Measurements from ENCODE around the gene IRGQ.

The IRGQ gene

GRCh38 chr19:43574424-43575155 is 21.3 kb downstream of the IRGQ start:
- TF ChIP-seq YY1 (IDR thresholded peaks at IDR 0.05; ENCODE audit: low read depth): 0 out of 2 replicates have a peak, but pooled peaks have one; percentile 24
- no peak for TF ChIP-seq CEBPB (IDR thresholded peaks at IDR 0.05)
- no peak for TF ChIP-seq CREB1 (IDR thresholded peaks at IDR 0.05; ENCODE audit: low read depth)

GRCh38 chr19:43572171-43572588 is 23.8 kb downstream of the IRGQ start:
- TF ChIP-seq USF1 (IDR thresholded peaks at IDR 0.05) (no peak), TEAD4 (IDR thresholded peaks at IDR 0.05) (no peak), YY1 (IDR thresholded peaks at IDR 0.05; ENCODE audit: low read depth) (no peak), ZBTB7A (IDR thresholded peaks at IDR 0.05; ENCODE audit: low read depth) (no peak), CEBPB (IDR thresholded peaks at IDR 0.05) (no peak), REST (IDR thresholded peaks at IDR 0.05; ENCODE audit: low read depth) (no peak)

GRCh38 chr19:43570174-43570791 is 25.7 kb downstream of the IRGQ start:
- TF ChIP-seq ZBTB7A (IDR thresholded peaks at IDR 0.05; ENCODE audit: low read depth) (no peak), CREB1 (IDR thresholded peaks at IDR 0.05; ENCODE audit: low read depth) (no peak), MAX (IDR thresholded peaks at IDR 0.05) (no peak), EGR1 (IDR thresholded peaks at IDR 0.05) (no peak), FOXM1 (IDR thresholded peaks at IDR 0.05; ENCODE audit: borderline replicate concordance, low read depth) (no peak), YY1 (IDR thresholded peaks at IDR 0.05; ENCODE audit: low read depth) (no peak), TEAD4 (IDR thresholded peaks at IDR 0.05) (no peak), NFIC (IDR thresholded peaks at IDR 0.05) (no peak), EP300 (IDR thresholded peaks at IDR 0.05; ENCODE audit: borderline replicate concordance) (no peak), TCF12 (IDR thresholded peaks at IDR 0.05; ENCODE audit: low read depth) (no peak), USF1 (IDR thresholded peaks at IDR 0.05) (no peak), TAF1 (IDR thresholded peaks at IDR 0.05; ENCODE audit: low read depth) (no peak), RAD21 (IDR thresholded peaks at IDR 0.05; ENCODE audit: low read depth) (no peak), REST (IDR thresholded peaks at IDR 0.05; ENCODE audit: low read depth) (no peak), CEBPB (IDR thresholded peaks at IDR 0.05) (no peak)

GRCh38 chr19:43569657-43570056 is 26.3 kb downstream of the IRGQ start:
- no peak for TF ChIP-seq CEBPB (IDR thresholded peaks at IDR 0.05)
- TF ChIP-seq REST (IDR thresholded peaks at IDR 0.05; ENCODE audit: low read depth): no peak
- TF ChIP-seq EGR1 (IDR thresholded peaks at IDR 0.05): no peak
- no peak for TF ChIP-seq TCF12 (IDR thresholded peaks at IDR 0.05; ENCODE audit: low read depth)
- TF ChIP-seq MAX (IDR thresholded peaks at IDR 0.05): no peak
- no peak for TF ChIP-seq CREB1 (IDR thresholded peaks at IDR 0.05; ENCODE audit: low read depth)

- no peak for TF ChIP-seq TAF1 (IDR thresholded peaks at IDR 0.05; ENCODE audit: low read depth)
- TF ChIP-seq CREB1 (IDR thresholded peaks at IDR 0.05; ENCODE audit: low read depth): no peak
- TF ChIP-seq TEAD4 (IDR thresholded peaks at IDR 0.05): no peak
- no peak for TF ChIP-seq EP300 (IDR thresholded peaks at IDR 0.05; ENCODE audit: borderline replicate concordance)
- TF ChIP-seq ZBTB7A (IDR thresholded peaks at IDR 0.05; ENCODE audit: low read depth): no peak
- no peak for TF ChIP-seq NFIC (IDR thresholded peaks at IDR 0.05)
- no peak for TF ChIP-seq EGR1 (IDR thresholded peaks at IDR 0.05)
- no peak for TF ChIP-seq CEBPB (IDR thresholded peaks at IDR 0.05)
Observed at GRCh38 chr19:43564800-43565199, 31.1 kb downstream of the IRGQ start.
